NCI-H748 (cell line): ENCODE measurements around the gene GNAQ.

Experiments
- DNase-seq: peaks from one replicate; lab custom pipeline; 2025; ENCODE audit not compliant: unreplicated experiment; lab: John Stamatoyannopoulos, UW

GNAQ gene

GRCh38 chr9:78004478-78005229 is 27.0 kb downstream of the GNAQ start:
- no peak for DNase-seq

DNA sequence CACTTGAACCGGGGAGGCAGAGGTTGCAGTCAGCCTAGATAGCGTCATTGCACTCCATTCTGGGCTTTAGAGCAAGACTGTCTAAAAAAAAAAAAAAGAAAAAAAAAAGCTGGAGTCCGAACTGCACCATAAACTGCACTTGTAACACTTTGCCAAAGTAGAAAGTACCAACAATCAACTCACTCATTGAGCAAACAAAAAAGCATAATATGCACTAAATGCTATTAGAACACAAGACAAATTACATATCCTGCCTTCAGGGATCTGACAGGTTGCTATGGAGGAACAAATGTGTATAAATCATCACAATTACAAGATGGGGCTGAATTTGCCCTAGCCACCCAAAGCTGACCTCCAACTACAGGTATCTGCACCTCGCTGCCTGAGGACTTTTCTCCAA is 27.9 kb downstream of the GNAQ start:
- no peak for DNase-seq

- no peak for DNase-seq
These were observed 29.5 kb downstream of the GNAQ start for GRCh38 chr9:78001946-78002731.

- DNase-seq = no peak
These were observed 31.4 kb downstream of the GNAQ start for GRCh38 chr9:78000221-78000620.

DNA sequence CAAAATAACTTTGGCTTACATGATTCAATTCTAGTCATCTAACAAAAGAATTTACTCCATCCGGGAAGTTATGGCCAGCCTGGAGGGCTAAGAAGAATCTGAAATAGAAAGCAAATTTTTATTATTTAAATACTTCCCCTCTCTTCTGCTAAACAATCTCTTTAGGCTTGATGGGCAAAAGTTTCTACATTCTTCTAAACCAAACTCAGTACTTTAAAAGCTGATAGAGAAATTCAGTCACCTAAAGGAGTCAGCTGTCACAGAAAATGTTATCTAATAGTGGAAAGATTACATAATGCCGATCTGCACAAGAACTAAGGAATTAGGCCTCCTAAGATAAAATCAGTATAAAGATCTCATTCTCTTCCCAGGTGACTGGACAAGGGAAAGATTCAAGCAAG is 32.4 kb downstream of the GNAQ start:
- no peak for DNase-seq

GRCh38 chr9:77997611-77998284 is 33.9 kb downstream of the GNAQ start:
- DNase-seq = peak; percentile 7

DNA sequence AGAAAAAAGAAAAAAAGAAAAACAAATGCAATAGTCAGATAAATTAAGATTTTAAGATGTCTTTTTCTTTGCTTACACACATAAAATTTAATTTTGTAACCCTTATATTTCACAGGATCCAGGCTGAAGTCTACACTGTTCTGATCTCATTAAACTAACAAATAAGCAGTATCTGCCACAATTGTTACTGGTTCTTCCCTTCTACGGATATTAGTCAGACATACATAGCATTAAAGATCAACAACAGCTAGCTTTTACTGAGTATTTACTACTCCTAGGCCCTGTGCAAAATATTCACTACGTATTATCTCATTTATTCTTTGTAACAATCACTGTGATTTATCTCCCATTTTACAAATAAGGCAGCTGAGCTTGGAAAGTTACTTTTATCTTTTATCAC is 34.9 kb downstream of the GNAQ start:
- DNase-seq = no peak

GRCh38 chr9:77991191-77991590 is 40.4 kb downstream of the GNAQ start:
- no peak for DNase-seq

DNA sequence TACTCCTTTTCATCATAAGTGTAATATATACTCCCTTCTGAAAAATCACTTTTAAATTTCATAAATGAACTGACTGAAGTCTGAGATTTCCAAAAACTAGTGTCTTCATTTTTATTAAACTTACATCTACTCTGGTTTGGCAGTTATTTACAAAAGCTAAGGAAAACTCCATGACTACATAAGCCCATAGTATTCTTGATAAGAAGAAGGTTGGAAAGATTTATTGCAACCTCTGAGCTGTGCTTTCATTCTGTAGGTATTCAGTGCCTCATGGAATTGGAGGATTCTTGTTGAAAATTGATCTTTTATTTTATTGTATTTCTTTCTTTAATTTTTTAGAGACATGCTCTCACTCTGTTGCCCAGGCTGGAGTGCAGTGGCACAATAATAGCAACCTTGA is 41.7 kb downstream of the GNAQ start:
- DNase-seq = no peak

GRCh38 chr9:77989458-77989857 is 42.2 kb downstream of the GNAQ start:
- no peak for DNase-seq

DNA sequence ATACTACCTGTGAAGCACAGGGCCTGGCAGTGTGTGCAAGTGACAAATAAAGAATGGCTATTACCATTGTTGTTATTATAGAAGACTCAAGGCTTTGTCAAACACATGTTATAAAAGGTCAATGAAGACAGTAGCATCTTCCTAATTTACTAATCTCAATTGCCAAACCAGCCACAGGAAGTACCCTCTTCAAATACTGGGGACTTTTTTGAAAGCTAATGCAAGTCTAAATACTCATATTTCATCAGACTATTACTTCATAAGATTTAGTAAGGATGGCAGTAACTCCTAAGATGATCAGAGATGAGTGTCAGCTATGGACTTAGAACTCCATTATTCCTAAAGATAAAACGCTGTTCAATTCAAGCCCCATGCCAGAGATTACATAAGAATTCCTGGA is 43.0 kb downstream of the GNAQ start:
- no peak for DNase-seq

GRCh38 chr9:77987880-77988525 is 43.6 kb downstream of the GNAQ start:
- DNase-seq = no peak

DNA sequence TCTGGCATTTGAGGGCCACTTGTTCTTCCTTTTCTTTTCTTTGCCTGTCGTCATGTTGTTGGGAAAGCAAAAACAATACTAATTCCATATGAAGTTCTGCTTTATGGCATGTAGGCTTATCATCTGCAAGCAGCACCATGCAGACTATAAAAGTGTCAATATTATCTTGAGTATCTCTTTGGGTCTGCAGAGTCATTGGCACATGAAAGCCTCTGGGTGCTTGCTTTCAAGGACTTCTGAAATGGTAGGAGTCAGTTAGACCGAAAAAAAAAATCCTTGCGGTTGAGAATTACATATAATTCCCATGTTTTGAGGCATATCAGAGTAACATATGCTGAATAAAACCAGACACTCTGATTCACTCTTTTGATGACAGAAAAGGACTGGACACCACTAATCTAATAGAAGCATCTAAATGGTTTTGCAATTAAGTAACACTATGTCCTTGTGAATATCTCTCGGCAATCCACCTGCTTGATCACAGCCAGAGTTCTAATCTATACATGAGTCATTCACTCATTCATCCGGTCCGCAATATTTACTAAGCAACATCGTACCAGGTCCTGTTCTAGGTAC is 44.4 kb downstream of the GNAQ start:
- DNase-seq = no peak

DNA sequence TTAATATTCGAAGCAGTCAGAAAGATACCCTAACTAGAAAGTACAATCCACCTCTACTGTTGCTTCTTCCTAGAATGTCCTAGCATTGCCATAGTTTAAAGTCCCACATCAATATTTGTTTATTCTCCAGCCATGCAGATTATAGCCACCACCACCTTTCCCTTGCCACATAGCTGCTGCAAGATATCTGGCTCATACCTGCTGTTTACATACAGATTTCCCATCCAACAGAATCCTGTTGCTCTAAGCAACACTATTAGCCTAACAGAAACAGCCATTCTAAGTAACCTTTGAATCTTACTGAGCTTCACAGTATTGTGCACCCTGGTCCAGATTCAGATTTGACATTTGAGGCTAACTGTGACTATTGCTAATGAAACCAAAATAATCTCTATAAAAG is 45.6 kb downstream of the GNAQ start:
- no peak for DNase-seq

DNA sequence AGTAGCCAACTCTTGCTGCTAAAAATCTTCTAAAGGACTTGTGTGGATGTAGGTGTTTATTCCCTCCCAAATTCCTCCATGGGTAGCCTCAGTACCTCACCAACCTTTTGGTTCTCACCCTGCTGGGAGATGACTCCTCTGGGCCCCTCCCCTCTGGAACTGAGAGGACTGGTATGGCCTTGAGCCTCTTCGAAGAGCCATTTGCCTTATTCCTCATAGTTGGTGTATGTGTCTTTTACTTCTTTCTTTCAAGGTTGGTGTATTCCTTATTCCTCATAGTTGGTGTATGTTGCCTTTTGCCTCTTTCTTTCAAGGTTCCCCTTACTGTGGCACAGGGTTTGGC is 48.3 kb downstream of the GNAQ start:
- DNase-seq = no peak

DNA sequence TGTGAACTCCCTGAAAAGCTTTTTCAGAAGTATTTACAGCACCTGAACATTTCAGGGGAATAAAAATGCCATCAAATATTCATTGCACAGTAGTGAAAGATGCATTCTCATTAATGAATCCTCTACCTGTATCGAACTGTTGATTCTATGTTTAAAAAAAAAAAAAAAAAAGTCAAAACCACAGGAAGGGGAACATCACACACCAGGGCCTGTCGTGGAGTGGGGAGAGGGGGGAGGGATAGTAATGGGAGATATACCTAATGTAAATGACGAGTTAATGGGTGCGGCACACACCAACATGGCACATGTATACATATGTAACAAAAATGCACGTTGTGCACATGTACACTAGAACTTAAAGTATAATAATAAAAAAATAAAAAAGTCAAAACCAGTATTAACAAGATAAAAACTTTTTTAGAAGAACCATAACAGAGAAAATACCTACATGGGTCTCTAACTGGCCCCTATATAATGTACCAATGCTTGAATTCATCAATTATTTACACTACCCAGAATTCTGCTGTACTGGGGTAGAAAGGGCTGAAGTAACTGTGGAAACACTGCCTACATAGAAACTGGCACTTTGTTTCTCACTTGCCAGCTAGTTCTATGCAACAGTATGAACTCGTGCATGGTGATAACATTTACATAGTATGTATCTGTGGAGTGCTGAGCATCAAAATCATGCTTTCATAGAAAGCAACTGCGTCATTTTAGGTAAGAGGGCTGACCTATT is 48.9 kb downstream of the GNAQ start:
- no peak for DNase-seq

DNA sequence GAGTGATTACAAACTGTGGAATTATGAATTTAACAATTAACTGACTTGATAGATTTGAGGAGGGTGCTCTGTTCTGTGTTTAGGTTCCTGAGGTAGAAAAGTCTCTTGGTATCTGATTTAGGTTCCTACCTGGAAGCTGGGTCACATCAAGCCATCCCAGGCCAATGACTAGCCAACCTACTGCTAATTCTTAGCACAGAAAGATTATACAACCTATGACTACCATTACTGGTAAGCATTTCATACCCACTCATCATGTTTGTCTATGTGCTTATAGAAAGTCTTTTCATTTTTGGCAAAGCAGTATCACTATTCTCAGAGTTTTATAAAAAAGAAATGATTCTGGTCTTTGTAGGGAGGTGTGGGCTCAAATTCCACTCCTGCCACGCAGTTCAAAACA is 49.7 kb downstream of the GNAQ start:
- no peak for DNase-seq

GRCh38 chr9:77981332-77981731 is 50.3 kb downstream of the GNAQ start:
- no peak for DNase-seq

DNA sequence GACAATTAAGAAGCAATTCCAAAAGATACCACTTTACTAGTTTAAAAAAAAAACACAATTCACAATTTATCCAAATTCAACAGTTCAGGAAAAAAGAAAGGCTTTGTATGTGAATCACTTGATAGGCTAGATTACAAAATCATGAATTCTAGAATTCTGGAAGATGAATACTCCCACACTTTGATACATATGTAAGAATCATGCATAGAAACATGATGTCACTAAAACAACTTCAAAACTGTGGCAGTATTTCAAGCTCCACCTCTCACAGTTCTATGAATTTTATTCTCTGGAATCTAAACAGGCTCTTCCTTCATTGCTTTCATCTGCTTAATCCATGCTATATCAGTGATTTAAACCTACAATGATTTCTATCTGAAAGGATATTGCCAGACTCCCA is 51.0 kb downstream of the GNAQ start:
- DNase-seq = no peak

DNA sequence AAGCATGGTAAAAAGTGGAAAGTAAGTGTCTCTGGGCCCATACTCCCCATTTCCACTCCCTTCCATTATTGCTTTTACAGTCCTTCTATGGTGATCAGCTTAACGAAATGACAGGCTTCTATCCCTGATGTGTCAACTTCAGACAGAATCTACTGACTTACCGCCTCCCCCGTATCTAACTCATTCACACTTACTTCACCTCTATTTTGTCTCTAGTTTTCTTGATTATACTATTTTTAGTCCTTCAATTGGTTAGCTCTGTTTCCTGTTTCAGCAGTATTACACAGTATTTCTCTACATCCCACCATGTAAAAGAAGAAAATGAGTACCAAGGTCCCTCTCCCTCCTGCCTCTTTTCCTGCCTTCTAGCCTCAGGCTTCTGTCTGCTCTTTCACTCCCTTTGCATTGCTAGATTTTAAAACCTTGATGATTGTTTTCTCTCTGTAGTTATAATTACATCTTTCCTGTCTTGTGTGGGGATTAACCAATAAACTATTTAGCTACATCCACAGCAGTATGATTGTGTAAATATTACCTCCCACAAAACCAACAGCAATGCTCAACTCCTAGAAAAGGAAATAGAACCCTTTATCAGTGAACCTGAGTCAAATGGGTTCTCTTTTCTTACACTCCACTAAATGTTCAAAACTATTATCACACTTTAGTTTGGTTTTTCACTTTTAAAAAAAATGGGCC is 53.4 kb downstream of the GNAQ start:
- DNase-seq = peak; percentile 32
